GM23338 (cell line): ENCODE data around the gene LIN7C. TPM values are rescaled to one million over a fixed set of nuclear protein-coding genes. Genes with fewer than 3 reads are reported as not detected.
"Not testable (repeated sequence)": the region's sequence is repeated elsewhere in the genome, so short reads cannot be mapped to it uniquely, and the experiment has no call there.

Experiments
- ATAC-seq: fragments of 200-7000 bp; cut with Tn5 transposase; 3 replicates; pipeline ENCODE4 v1.9.1; 2020
- DNase-seq: peaks from one replicate; pipeline ENCODE4 v3.0.0-alpha.2; 2015; ENCODE audit warnings: low spot score
- H2AFZ ChIP-seq: fragments of 200-600 bp; sonication (generic); 2 replicates; pipeline ENCODE4 v1.8.0; 2016; ENCODE audit warnings: antibody characterized with exemption, mild to moderate bottlenecking, moderate library complexity
- H3F3A ChIP-seq: fragments of 200-600 bp; sonication (generic); replicated peaks from 2 replicates; pipeline ENCODE4 v1.8.0; 2017; ENCODE audit warnings: antibody characterized with exemption, mixed run types, low read depth
- H3K27ac ChIP-seq: fragments of 200-600 bp; sonication (generic); 2 replicates; pipeline ENCODE4 v1.6.1; 2016; ENCODE audit warnings: low read depth
- H3K27me3 ChIP-seq: fragments of 200-600 bp; sonication (generic); 2 replicates; pipeline ENCODE4 v1.8.0; 2016; ENCODE audit warnings: mild to moderate bottlenecking, mixed run types, moderate library complexity; ENCODE audit not compliant: insufficient read depth
- H3K36me3 ChIP-seq: fragments of 200-600 bp; sonication (generic); 2 replicates; pipeline ENCODE4 v1.8.0; 2016; ENCODE audit warnings: mild to moderate bottlenecking; ENCODE audit not compliant: insufficient read depth
- H3K4me1 ChIP-seq: fragments of 200-600 bp; sonication (generic); 2 replicates; pipeline ENCODE4 v1.8.0; 2016; ENCODE audit warnings: mild to moderate bottlenecking, moderate library complexity; ENCODE audit not compliant: insufficient read depth
- H3K4me2 ChIP-seq: fragments of 200-600 bp; sonication (generic); 2 replicates; pipeline ENCODE4 v1.7.1; 2017; ENCODE audit warnings: mixed run types
- H3K4me3 ChIP-seq: fragments of 200-600 bp; sonication (generic); 2 replicates; pipeline ENCODE4 v1.6.1; 2016; ENCODE audit warnings: mixed run types
- H3K79me2 ChIP-seq: fragments of 200-600 bp; sonication (generic); replicated peaks from 2 replicates; pipeline ENCODE4 v1.8.0; 2017; ENCODE audit warnings: mild to moderate bottlenecking; ENCODE audit not compliant: insufficient read depth
- H3K9me2 ChIP-seq: fragments of 200-600 bp; sonication (generic); 2 replicates; pipeline ENCODE4 v1.8.0; 2017; ENCODE audit not compliant: insufficient read depth
- H4K20me1 ChIP-seq: fragments of 200-600 bp; sonication (generic); replicated peaks from 2 replicates; pipeline ENCODE4 v1.8.0; 2017; ENCODE audit warnings: mild to moderate bottlenecking; ENCODE audit not compliant: insufficient read depth
- H3K27ac Mint-ChIP-seq: 2 replicates; pipeline ENCODE4 v1.8.0; 2020; ENCODE audit warnings: inconsistent platforms, mild to moderate bottlenecking, moderate library complexity, mixed read lengths
- H3K27me3 Mint-ChIP-seq: 3 replicates; pipeline ENCODE4 v1.8.0; 2022; ENCODE audit warnings: low read depth, mild to moderate bottlenecking, moderate library complexity, mixed read lengths, inconsistent platforms; ENCODE audit not compliant: insufficient read depth, poor library complexity
- H3K36me3 Mint-ChIP-seq: 3 replicates; pipeline ENCODE4 v1.8.0; 2021; ENCODE audit warnings: low read depth, mild to moderate bottlenecking, inconsistent platforms, moderate library complexity, mixed read lengths
- H3K4me1 Mint-ChIP-seq: 3 replicates; pipeline ENCODE4 v1.8.0; 2020; ENCODE audit warnings: mild to moderate bottlenecking, inconsistent platforms, mixed read lengths
- H3K4me3 Mint-ChIP-seq: 3 replicates; pipeline ENCODE4 v1.8.0; 2021; ENCODE audit warnings: moderate library complexity, mild to moderate bottlenecking, inconsistent platforms, mixed read lengths
- H3K9me3 Mint-ChIP-seq: 3 replicates; pipeline ENCODE4 v1.8.0; 2020; ENCODE audit warnings: moderate library complexity, mild to moderate bottlenecking, inconsistent platforms, mixed read lengths
- NANOG ChIP-seq: IDR thresholded peaks from 2 replicates; pipeline ENCODE4 v1.6.1; 2016; ENCODE audit warnings: antibody characterized with exemption, borderline replicate concordance
- POLR2AphosphoS5 ChIP-seq: IDR thresholded peaks from 2 replicates; pipeline ENCODE4 v1.6.1; 2016; ENCODE audit warnings: antibody characterized with exemption, low read depth
- STAT1 ChIP-seq: IDR thresholded peaks from one replicate; pipeline ENCODE4 v1.6.1; 2016; ENCODE audit warnings: antibody characterized with exemption; ENCODE audit not compliant: unreplicated experiment
- ZNF114 ChIP-seq: fragments of 250-450 bp; sonication (Bioruptor Pico); IDR thresholded peaks from 2 replicates; pipeline ENCODE4 v1.5.0; 2020; ENCODE audit warnings: mild to moderate bottlenecking, moderate library complexity
- polyA plus RNA-seq: library from polyadenylated mRNA; unstranded; fragments of >200 nt; fragmentation: Nextera tagmentation; extraction: Ambion mirVana; gene quantifications from 2 replicates; pipeline ENCODE4 v1.2.1, GENCODE V29; 2016
- total RNA-seq: library from RNA; depleted of rRNA; stranded (reverse); fragments of >200 nt; shearing (Covaris generic); gene quantifications from 2 replicates; pipeline ENCODE4 v1.2.3, GENCODE V29; 2014
- TF ChIP-seq, protein P1 (sequence below), 2 experiments: fragments of 200-600 bp in 1 of 2; sonication (generic) in 1 of 2; conservative IDR thresholded peaks; 2 replicates each; pipeline versions ENCODE4 v1.5.1 to v1.6.1; 2016 to 2017; ENCODE audit warnings: antibody characterized with exemption in 2 of 2, low read depth in 2 of 2, mild to moderate bottlenecking in 2 of 2, moderate library complexity in 1 of 2
- TF ChIP-seq, protein P2 (sequence below): IDR thresholded peaks from 2 replicates; pipeline ENCODE4 v1.6.1; 2016; ENCODE audit warnings: antibody characterized with exemption

LIN7C gene
- total and polyA plus RNA-seq, 2 experiments from 2014 or later, result 22.5 to 61.0 TPM

DNA sequence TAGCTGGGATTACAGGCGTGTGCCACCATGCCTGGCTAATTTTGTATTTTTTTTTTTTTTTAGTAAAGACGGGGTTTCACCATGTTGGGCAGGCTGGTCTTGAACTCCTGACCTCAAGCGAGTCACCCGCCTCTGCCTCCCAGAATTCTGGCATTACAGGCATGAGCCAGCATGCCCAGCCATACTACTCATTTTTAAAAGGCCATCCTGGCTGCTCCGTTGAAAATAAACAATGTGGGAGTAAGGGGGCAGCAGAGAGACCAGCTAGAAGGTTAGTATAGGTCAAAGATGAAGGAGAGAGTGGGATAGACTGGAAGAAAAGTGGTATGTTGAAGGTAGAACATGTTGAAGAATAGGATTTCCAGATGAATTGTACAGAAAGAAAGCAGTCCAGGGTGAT lies 17.6 kb upstream of the LIN7C start (continued):
- TF ChIP-seq, protein P1, sequence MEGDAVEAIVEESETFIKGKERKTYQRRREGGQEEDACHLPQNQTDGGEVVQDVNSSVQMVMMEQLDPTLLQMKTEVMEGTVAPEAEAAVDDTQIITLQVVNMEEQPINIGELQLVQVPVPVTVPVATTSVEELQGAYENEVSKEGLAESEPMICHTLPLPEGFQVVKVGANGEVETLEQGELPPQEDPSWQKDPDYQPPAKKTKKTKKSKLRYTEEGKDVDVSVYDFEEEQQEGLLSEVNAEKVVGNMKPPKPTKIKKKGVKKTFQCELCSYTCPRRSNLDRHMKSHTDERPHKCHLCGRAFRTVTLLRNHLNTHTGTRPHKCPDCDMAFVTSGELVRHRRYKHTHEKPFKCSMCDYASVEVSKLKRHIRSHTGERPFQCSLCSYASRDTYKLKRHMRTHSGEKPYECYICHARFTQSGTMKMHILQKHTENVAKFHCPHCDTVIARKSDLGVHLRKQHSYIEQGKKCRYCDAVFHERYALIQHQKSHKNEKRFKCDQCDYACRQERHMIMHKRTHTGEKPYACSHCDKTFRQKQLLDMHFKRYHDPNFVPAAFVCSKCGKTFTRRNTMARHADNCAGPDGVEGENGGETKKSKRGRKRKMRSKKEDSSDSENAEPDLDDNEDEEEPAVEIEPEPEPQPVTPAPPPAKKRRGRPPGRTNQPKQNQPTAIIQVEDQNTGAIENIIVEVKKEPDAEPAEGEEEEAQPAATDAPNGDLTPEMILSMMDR (conservative IDR thresholded peaks at IDR 0.05; ENCODE audit: low read depth in 2 of 2), result peak; percentile 74 to 76

DNA sequence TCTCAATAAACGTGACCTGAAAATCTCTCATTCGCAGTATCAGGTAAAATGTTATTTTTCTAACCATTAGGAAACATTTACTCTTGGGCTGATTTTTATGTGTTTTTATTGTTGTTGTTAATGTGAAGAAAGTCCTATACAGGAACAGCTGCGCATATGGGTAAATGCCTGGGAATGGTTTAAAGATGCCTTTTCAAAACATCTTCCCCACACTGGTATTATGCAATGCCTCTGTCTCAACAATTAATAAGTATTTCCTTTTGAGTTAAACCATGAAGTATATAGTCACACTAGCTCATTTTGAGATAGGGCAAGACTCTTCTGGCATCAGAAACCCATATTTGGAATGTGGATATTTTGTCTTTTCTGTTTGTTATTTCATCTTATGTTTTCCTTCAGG lies 13.7 kb upstream of the LIN7C start:
- Histone ChIP-seq H3K27me3 (no peaks in the 10 kb centered on the region), H3K4me1 (no peaks in the 10 kb centered on the region), H3K27ac (no peak overlapping the region), H3K4me2 (no peak overlapping the region), H3K9me2 (peaks cover 9% of the 10 kb centered on the region; the same call in 1 of the 2 replicates), H2AFZ (no peak overlapping the region), H3K36me3 (no peaks in the 10 kb centered on the region), H3K79me2 (no peaks in the 10 kb centered on the region), H3F3A (0 out of 2 replicates have a peak, but pooled peaks cover 3% of the 10 kb centered on the region), H4K20me1 (no peaks in the 10 kb centered on the region), H3K4me3 (no peak overlapping the region)
- Mint-ChIP-seq H3K36me3 (no peaks in the 10 kb centered on the region), H3K27ac (no peak overlapping the region), H3K9me3 (no peaks in the 10 kb centered on the region; the same call in 2 of the 3 replicates), H3K4me1 (no peaks in the 10 kb centered on the region), H3K4me3 (no peak overlapping the region), H3K27me3 (no peaks in the 10 kb centered on the region)
- TF ChIP-seq ZNF114 (CRISPR knock-in tag), result no peak
- no peak for TF ChIP-seq NANOG
- TF ChIP-seq STAT1, result no peak
- no peak for TF ChIP-seq POLR2AphosphoS5
- DNase-seq (no peak), ATAC-seq (no peak)

DNA sequence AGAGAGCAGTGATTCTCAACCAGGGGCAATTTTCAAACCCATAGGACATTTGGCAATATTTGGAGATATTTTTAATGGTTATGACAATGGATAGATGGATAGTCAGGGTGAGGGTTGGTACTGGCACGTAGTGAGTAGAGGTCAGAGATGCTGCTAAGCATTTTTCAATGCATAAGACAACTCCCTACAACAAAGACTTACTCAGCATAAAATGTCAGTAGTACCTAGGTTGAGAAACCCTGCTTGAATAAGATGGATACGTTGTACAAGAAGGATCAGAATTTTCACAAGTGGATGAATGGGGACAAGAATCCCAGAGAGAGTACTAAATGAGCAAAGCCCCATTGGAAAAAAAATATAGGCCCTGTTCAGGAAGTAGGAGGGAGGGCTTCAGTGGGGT lies 11.9 kb upstream of the LIN7C start:
- H3F3A ChIP-seq, result peaks cover 3% of the 10 kb centered on the region; the same call in 1 of the 2 replicates
- no peaks in the 10 kb centered on the region for H3K36me3 Mint-ChIP-seq
- H3K4me3 ChIP-seq, result no peak overlapping the region
- peaks cover 12% of the 10 kb centered on the region; the same call in 1 of the 2 replicates for H3K9me2 ChIP-seq
- no peaks in the 10 kb centered on the region for H4K20me1 ChIP-seq
- ATAC-seq, result no peak
- no peak overlapping the region for H3K4me3 Mint-ChIP-seq
- H3K4me1 Mint-ChIP-seq, result peaks cover under 1% of the 10 kb centered on the region; the same call in 1 of the 3 replicates
- no peaks in the 10 kb centered on the region for H3K27me3 ChIP-seq
- H3K27ac ChIP-seq, result no peak overlapping the region
- H2AFZ ChIP-seq, result no peak overlapping the region
- 0 out of 2 replicates have a peak, but pooled peaks cover under 1% of the 10 kb centered on the region for H3K4me1 ChIP-seq
- H3K4me2 ChIP-seq, result no peak overlapping the region
- no peaks in the 10 kb centered on the region for H3K36me3 ChIP-seq
- no peaks in the 10 kb centered on the region; the same call in 2 of the 3 replicates for H3K9me3 Mint-ChIP-seq
- TF ChIP-seq POLR2AphosphoS5, result no peak
- TF ChIP-seq, protein P2, sequence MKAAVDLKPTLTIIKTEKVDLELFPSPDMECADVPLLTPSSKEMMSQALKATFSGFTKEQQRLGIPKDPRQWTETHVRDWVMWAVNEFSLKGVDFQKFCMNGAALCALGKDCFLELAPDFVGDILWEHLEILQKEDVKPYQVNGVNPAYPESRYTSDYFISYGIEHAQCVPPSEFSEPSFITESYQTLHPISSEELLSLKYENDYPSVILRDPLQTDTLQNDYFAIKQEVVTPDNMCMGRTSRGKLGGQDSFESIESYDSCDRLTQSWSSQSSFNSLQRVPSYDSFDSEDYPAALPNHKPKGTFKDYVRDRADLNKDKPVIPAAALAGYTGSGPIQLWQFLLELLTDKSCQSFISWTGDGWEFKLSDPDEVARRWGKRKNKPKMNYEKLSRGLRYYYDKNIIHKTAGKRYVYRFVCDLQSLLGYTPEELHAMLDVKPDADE, result no peak
- DNase-seq, result no peak
- no peak overlapping the region for H3K27ac Mint-ChIP-seq
- H3K27me3 Mint-ChIP-seq, result no peaks in the 10 kb centered on the region
- H3K79me2 ChIP-seq, result no peaks in the 10 kb centered on the region

DNA sequence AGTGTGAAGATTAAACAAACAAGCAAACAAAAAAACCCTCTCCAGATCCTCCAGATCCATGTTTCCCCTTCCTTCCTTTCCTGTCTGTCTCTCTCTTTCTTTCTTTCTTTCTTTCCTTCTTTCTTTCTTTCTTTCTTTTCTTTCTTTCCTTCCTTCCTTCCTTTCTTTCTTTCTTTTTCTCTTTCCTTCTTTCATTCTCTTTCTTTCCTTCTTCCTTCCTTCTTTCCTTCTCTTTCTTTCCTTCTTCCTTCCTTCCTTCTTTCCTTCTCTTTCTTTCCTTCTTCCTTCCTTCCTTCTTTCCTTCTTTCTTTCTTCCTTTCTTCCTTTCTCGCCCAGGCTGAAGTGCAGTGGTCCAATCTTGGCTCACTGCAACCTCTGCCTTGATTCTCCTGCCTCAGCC lies 10.9 kb upstream of the LIN7C start:
- H3K27me3 ChIP-seq, H3K4me2 ChIP-seq, H3K4me1 Mint-ChIP-seq, H3K9me3 Mint-ChIP-seq, DNase-seq, H3F3A ChIP-seq, H3K4me3 ChIP-seq, H3K36me3 Mint-ChIP-seq, H3K4me3 Mint-ChIP-seq, H3K36me3 ChIP-seq, H4K20me1 ChIP-seq, H3K27ac Mint-ChIP-seq, H3K27ac ChIP-seq, H2AFZ ChIP-seq, H3K79me2 ChIP-seq, H3K27me3 Mint-ChIP-seq, H3K4me1 ChIP-seq, ATAC-seq: not testable (repeated sequence)
- H3K9me2 ChIP-seq, result peaks cover 12% of the 10 kb centered on the region; the same call in 1 of the 2 replicates
